Measurements from ENCODE around the gene LCN6.

DNA sequence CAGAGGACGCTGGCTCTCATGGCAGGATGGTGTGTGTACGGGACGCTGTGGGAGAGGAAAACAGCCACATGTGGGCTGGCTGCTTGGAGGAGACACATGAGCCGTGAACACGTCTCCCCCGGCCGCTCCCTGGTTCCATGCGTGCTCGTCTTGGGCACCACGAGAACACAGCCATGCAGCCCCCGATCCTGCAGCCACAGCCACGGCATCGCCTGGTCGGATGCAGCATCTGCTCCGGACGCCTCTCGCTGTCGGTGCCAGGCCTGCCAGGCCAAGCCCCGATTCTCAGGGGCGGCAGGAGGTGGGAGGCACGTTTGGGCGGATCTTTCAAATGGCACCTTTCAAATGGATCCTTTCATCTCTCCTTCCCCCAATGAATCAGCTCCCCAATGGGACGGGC is 8.8 kb downstream of the LCN6 start:
- TF ChIP-seq GATA2 (IDR thresholded peaks at IDR 0.05; ENCODE audit: low read depth, low read length) = no peak
- TF ChIP-seq GATA3 (IDR thresholded peaks at IDR 0.05; ENCODE audit: low read depth, low read length) = no peak
